OCI-LY3 (cell line): ENCODE measurements around the gene RSAD1.

ENCODE experiments used
- H2AFZ ChIP-seq: fragments of 200-600, 300-600 bp; shearing (Covaris generic); 2 replicates; pipeline ENCODE4 v1.6.0; 2014; ENCODE audit warnings: antibody characterized with exemption, low read depth, low read length
- H3K27ac ChIP-seq: fragments of 200-600, 300-600 bp; sonication (generic); 2 replicates; pipeline ENCODE4 v1.5.1; 2014; ENCODE audit warnings: mild to moderate bottlenecking, low read length, moderate library complexity, mixed read lengths
- H3K27me3 ChIP-seq: fragments of 200-600, 300-600 bp; sonication (generic); 2 replicates; pipeline ENCODE4 v1.6.1; 2014; ENCODE audit warnings: low read depth, low read length, mixed read lengths
- H3K36me3 ChIP-seq: fragments of 200-600, 300-600 bp; sonication (generic); replicated peaks from 2 replicates; pipeline ENCODE3; 2014; ENCODE audit warnings: low read depth, low read length, mixed read lengths
- H3K4me1 ChIP-seq: fragments of 300-600, 200-600 bp; sonication (generic); 2 replicates; pipeline ENCODE4 v1.6.1; 2014; ENCODE audit warnings: low read length, mixed read lengths
- H3K4me2 ChIP-seq: fragments of 200-600, 300-600 bp; sonication (generic); 2 replicates; pipeline ENCODE4 v1.6.1; 2014; ENCODE audit warnings: low read length, mixed read lengths
- H3K4me3 ChIP-seq: fragments of 300-600, 200-600 bp; sonication (generic); 2 replicates; pipeline ENCODE4 v1.5.1; 2014; ENCODE audit warnings: antibody characterized with exemption, mild to moderate bottlenecking, low read length, moderate library complexity
- H3K79me2 ChIP-seq: fragments of 300-600, 200-600 bp; shearing (Covaris generic); 2 replicates; pipeline ENCODE4 v1.6.1; 2014; ENCODE audit warnings: mild to moderate bottlenecking, low read length, mixed read lengths
- H3K9ac ChIP-seq: fragments of 300-600, 200-600 bp; shearing (Covaris generic); 2 replicates; pipeline ENCODE4 v1.6.0; 2014; ENCODE audit warnings: mild to moderate bottlenecking, low read length, moderate library complexity
- H3K9me3 ChIP-seq: fragments of 200-600, 300-600 bp; shearing (Covaris generic); 2 replicates; pipeline ENCODE4 v1.6.1; 2014; ENCODE audit warnings: low read length, mixed read lengths; ENCODE audit not compliant: insufficient read depth
- H4K20me1 ChIP-seq: fragments of 200-600, 300-600 bp; sonication (generic); 2 replicates; pipeline ENCODE4 v1.6.1; 2016; ENCODE audit warnings: low read length, mixed read lengths; ENCODE audit not compliant: insufficient read depth
- CTCF ChIP-seq: fragments of 200-600, 300-600 bp; sonication (generic); IDR thresholded peaks from 2 replicates; pipeline ENCODE4 v1.5.1; 2014; ENCODE audit warnings: antibody characterized with exemption, low read length, low read depth
- EZH2phosphoT487 ChIP-seq: fragments of 200-600 bp; shearing (Covaris generic); IDR thresholded peaks from 2 replicates; pipeline ENCODE4 v1.6.1; 2018; ENCODE audit warnings: antibody characterized with exemption, mixed run types, low read depth

The RSAD1 gene

DNA sequence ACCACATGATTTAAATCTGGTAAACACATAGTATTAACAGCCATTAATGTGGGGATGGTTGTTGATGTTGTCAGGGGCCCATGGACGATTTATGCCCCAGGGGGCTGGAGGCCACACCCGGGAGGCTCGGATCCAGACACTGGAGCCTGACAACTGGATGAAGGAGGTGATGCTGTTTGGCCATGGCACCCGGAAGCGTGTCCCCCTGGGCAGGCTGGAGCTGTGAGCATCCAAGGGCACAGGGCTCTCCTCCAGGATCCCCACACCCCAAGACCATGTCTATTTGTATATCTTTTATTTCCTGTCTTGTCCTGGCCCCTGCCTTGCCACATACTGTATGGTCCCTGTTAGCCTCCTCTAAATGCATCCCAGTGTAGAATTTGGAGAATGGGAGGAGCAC lies 4.6 kb downstream of the RSAD1 start:
- no peaks in the 10 kb centered on the region for H3K9me3 ChIP-seq
- no peak overlapping the region for H3K27ac ChIP-seq
- TF ChIP-seq CTCF = no peak
- no peak for TF ChIP-seq EZH2phosphoT487
- no peak overlapping the region for H2AFZ ChIP-seq
- H3K4me3 ChIP-seq = no peak overlapping the region
- H3K4me1 ChIP-seq = peaks cover 12% of the 10 kb centered on the region; the same call in 1 of the 2 replicates
- peaks cover 12% of the 10 kb centered on the region for H3K79me2 ChIP-seq
- peaks cover 13% of the 10 kb centered on the region for H3K36me3 ChIP-seq
- H3K9ac ChIP-seq = no peak overlapping the region
- no peaks in the 10 kb centered on the region for H3K27me3 ChIP-seq
- no peak overlapping the region for H3K4me2 ChIP-seq
- no peaks in the 10 kb centered on the region for H4K20me1 ChIP-seq

DNA sequence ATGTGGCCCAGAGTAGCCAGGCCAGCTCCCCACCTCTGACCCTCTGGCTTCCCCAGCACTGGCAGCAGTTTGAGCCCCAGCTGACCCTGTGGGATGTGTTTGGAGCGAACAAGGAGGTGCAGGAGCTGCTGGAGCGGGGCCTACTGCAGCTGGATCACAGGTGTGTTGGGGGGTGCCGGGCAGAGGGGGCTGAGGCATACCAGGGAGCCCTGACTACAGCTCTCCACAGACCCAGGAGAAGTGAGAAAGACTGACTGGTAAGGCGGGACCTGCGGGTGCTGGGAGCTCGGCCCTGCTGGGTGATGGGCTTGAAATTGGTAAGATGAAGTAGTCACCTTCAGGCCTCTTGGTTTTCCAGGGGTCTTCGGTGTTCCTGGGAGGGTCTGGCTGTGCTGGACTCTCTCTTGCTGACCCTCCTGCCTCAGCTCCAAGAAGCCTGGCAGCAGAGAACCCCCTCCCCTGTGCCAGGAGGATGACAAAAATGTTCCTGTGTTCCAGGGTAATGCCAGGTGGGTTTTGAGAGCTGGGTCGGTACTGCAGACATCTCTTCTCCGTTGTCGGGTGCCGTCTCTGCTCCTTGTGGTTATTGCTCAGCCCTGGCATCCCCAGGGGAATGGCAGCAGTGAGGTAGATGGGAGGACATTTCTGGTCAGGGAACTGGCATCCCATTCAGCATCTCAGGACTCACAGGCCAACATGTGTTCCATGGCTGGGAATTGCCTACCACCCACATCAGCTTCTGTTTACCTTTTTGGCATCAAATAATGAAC lies 5.9 kb downstream of the RSAD1 start:
- no peaks in the 10 kb centered on the region for H3K27me3 ChIP-seq
- no peak overlapping the region for H3K27ac ChIP-seq
- no peak overlapping the region for H3K4me3 ChIP-seq
- no peak overlapping the region for H3K9ac ChIP-seq
- no peaks in the 10 kb centered on the region for H4K20me1 ChIP-seq
- TF ChIP-seq EZH2phosphoT487 (no peak), CTCF (no peak)
- H3K9me3 ChIP-seq = no peaks in the 10 kb centered on the region
- peaks cover 8% of the 10 kb centered on the region; the same call in 1 of the 2 replicates for H3K4me1 ChIP-seq
- no peak overlapping the region for H3K4me2 ChIP-seq
- peaks cover 13% of the 10 kb centered on the region for H3K36me3 ChIP-seq
- H3K79me2 ChIP-seq = peaks cover 11% of the 10 kb centered on the region
- no peak overlapping the region for H2AFZ ChIP-seq

- TF ChIP-seq EZH2phosphoT487 = no peak
- no peak for TF ChIP-seq CTCF
- peaks cover 13% of the 10 kb centered on the region for H3K36me3 ChIP-seq
- H4K20me1 ChIP-seq = no peaks in the 10 kb centered on the region
- no peak overlapping the region for H3K4me2 ChIP-seq
- 0 out of 2 replicates have a peak, but pooled peaks cover 3% of the 10 kb centered on the region for H3K4me1 ChIP-seq
- no peaks in the 10 kb centered on the region for H3K9me3 ChIP-seq
- H2AFZ ChIP-seq = no peak overlapping the region
- no peak overlapping the region for H3K9ac ChIP-seq
- no peaks in the 10 kb centered on the region for H3K79me2 ChIP-seq
- H3K27me3 ChIP-seq = no peaks in the 10 kb centered on the region
- H3K27ac ChIP-seq = no peak overlapping the region
- no peak overlapping the region for H3K4me3 ChIP-seq
Observed at GRCh38 chr17:50487213-50488096, 8.8 kb downstream of the RSAD1 start.

DNA sequence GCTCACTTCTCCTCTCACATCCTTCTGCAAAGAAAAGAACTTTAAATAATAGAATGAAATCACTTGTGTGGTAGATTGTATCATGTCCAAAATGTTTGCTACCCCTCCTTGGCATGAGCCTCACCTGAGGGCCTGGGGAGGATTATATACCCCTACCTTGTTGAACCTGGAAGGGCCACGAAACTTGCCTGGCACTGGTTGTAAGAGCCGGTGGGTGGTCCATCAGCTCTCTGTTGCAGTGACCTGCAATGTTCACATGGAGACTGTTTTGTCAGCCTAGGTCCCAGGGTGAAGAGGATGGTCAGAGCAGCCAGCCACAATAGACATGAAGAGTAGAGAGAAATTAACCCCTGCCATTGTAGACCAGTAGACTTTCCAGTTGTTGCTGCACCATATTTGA lies 10.2 kb downstream of the RSAD1 start:
- no peak overlapping the region for H3K4me2 ChIP-seq

More for the DNA sequence above, 10.2 kb downstream of the RSAD1 start:
- Histone ChIP-seq H3K36me3 (peaks cover 10% of the 10 kb centered on the region), H4K20me1 (no peaks in the 10 kb centered on the region), H3K27me3 (no peaks in the 10 kb centered on the region), H2AFZ (no peak overlapping the region), H3K9me3 (no peaks in the 10 kb centered on the region), H3K79me2 (no peaks in the 10 kb centered on the region), H3K27ac (no peak overlapping the region), H3K9ac (no peak overlapping the region), H3K4me1 (no peaks in the 10 kb centered on the region), H3K4me3 (no peak overlapping the region)
- TF ChIP-seq EZH2phosphoT487 (no peak), CTCF (no peak)
